PC-3 (cell line): ENCODE results near the gene SEC22A. TPM values are rescaled to one million over a fixed set of nuclear protein-coding genes. Genes with fewer than 3 reads are reported as not detected.

Experiments used
- ATAC-seq: fragments of 200-7000 bp; cut with Tn5 transposase; 2 replicates; pipeline ENCODE4 v1.9.1; 2020; ENCODE audit warnings: mild to moderate bottlenecking, moderate library complexity
- BruUV-seq: library from RNA; stranded (reverse); fragments of 400-500 nt; replicated peaks from 2 replicates; lab custom pipeline; 2021; lab: Mats Ljungman, UMichigan
- CTCF ChIA-PET: fragments of 300-600 bp; sonication (Branson Sonifier 250); formaldehyde crosslinking; loops from one replicate; lab custom pipeline; 2022; ENCODE audit warnings: antibody characterized with exemption; lab: Charles Lee
- POLR2A ChIA-PET: fragments of 300-600 bp; sonication (Branson Sonifier 250); formaldehyde crosslinking; loops from one replicate; lab custom pipeline; 2022; ENCODE audit warnings: antibody characterized with exemption; ENCODE audit not compliant: unreplicated experiment; lab: Charles Lee
- DNase-seq: peaks from one replicate; pipeline ENCODE4 v3.0.0-alpha.2; 2015
- H2AFZ ChIP-seq: fragments of 300-600 bp; sonication (generic); 2 replicates; pipeline ENCODE4 v1.6.0; 2016; ENCODE audit warnings: antibody characterized with exemption, low read length
- H3F3A ChIP-seq: fragments of 300-600 bp; sonication (generic); one replicate; pipeline ENCODE4 v1.6.0; 2017; ENCODE audit warnings: antibody characterized with exemption, low read length, control low read depth, mild to moderate bottlenecking; ENCODE audit not compliant: unreplicated experiment
- H3K27ac ChIP-seq: fragments of 300-600 bp; sonication (generic); 2 replicates; pipeline ENCODE4 v1.5.1; 2016; ENCODE audit warnings: mild to moderate bottlenecking, low read length
- H3K27me3 ChIP-seq: fragments of 300-600 bp; sonication (generic); 2 replicates; pipeline ENCODE4 v1.6.1; 2016; ENCODE audit warnings: low read length, mixed read lengths
- H3K36me3 ChIP-seq: fragments of 300-600 bp; sonication (generic); 2 replicates; pipeline ENCODE4 v1.6.1; 2016; ENCODE audit warnings: low read depth, mixed run types, low read length, mixed read lengths
- H3K4me1 ChIP-seq: fragments of 300-600 bp; sonication (generic); 2 replicates; pipeline ENCODE4 v1.5.1; 2016; ENCODE audit warnings: low read length; ENCODE audit not compliant: insufficient read depth
- H3K4me2 ChIP-seq: fragments of 300-600 bp; sonication (generic); 2 replicates; pipeline ENCODE4 v1.6.0; 2016; ENCODE audit warnings: low read length
- H3K4me3 ChIP-seq: fragments of 300-600 bp; sonication (generic); 2 replicates; pipeline ENCODE4 v1.5.1; 2016; ENCODE audit warnings: mild to moderate bottlenecking, low read length, mixed read lengths
- H3K79me2 ChIP-seq: fragments of 300-600 bp; sonication (generic); 2 replicates; pipeline ENCODE4 v1.6.1; 2017; ENCODE audit warnings: low read length, mixed read lengths
- H3K9ac ChIP-seq: fragments of 300-600 bp; sonication (generic); 2 replicates; pipeline ENCODE4 v1.6.0; 2016; ENCODE audit warnings: mild to moderate bottlenecking, low read length
- H3K9me2 ChIP-seq: fragments of 300-600 bp; sonication (generic); replicated peaks from 2 replicates; pipeline ENCODE4 v1.6.1; 2016; ENCODE audit warnings: mixed run types, low read length, mixed read lengths
- H3K9me3 ChIP-seq: fragments of 300-600 bp; sonication (generic); 2 replicates; pipeline ENCODE4 v1.6.1; 2016; ENCODE audit warnings: low read length, mixed read lengths
- H4K20me1 ChIP-seq: fragments of 300-600 bp; sonication (generic); 2 replicates; pipeline ENCODE4 v1.6.1; 2016; ENCODE audit warnings: low read length, mixed read lengths
- EZH2 ChIP-seq: fragments of 300-600 bp; sonication (generic); IDR thresholded peaks from one replicate; pipeline ENCODE4 v1.6.1; 2017; ENCODE audit warnings: antibody characterized with exemption, mild to moderate bottlenecking, low read length; ENCODE audit not compliant: unreplicated experiment
- EZH2phosphoT487 ChIP-seq: fragments of 300-600 bp; sonication (generic); IDR thresholded peaks from 2 replicates; pipeline ENCODE4 v1.6.1; 2018; ENCODE audit warnings: mild to moderate bottlenecking, antibody characterized with exemption, low read length, borderline replicate concordance
- intact Hi-C: fragments of 100-400 bp; cut with micrococcal nuclease; formaldehyde crosslinking; loops from 2 replicates; pipeline ENCODE4 v1.9.0; 2023
- total RNA-seq: library from RNA; depleted of rRNA; stranded (reverse); fragments of >200 nt; gene quantifications from 2 replicates; pipeline ENCODE4 v1.2.3, GENCODE V29; 2014
- TF ChIP-seq, protein P1 (sequence below): fragments of 300-600 bp; sonication (generic); conservative IDR thresholded peaks from 2 replicates; pipeline ENCODE4 v1.5.1; 2017; ENCODE audit warnings: antibody characterized with exemption, low read depth, mild to moderate bottlenecking, low read length

SEC22A gene
- total RNA-seq, 1 experiment from 2014 or later = 37.9 TPM

DNA sequence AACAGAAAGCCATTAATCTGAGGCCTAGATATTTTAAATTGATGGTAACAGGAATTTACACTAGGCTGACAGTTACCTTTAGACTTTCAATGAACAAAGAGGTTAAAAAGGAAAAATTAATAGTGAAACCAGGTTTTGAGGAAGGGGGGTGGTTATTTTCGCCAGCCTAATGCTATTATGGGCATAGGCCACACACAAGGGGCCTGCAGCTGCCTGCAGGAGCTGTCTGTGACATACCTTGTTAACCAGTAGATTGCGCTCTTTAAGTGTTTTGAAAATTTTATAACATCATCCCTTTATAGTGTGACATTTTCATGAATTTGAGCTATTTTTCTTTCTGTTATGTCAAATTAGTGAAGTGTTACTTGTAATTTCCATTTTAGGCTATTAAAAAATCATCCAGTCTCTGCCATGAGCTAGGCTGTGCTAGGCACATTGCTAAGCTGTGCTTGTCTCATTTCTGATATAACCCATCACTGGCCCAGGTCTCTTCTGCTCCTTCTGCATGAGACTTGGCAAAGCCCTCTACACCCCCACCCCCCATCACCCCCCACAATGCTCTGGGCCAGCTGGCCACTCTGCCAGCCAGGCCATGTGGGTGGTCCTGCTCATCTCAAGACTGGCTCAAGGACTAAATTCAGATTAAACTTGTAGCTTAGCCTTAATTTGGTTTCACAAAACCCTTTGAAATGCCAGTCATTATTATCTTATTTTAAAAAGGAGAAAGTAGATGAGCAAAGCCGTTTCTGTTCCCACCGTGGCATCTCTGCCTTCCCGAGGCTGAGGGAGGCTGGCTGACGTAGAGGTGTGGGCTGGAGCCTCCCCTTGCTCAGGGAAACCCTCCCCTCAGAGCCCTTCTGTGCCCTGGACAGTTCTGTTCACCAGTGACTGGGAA is 48.4 kb upstream of the SEC22A start:
- no peaks in the 10 kb centered on the region for H3K9me2 ChIP-seq
- H3K27me3 ChIP-seq = no peaks in the 10 kb centered on the region
- no TSS peak for BruUV-seq
- H3K4me3 ChIP-seq = no peak overlapping the region
- CTCF ChIA-PET = no interaction called here
- H3K4me1 ChIP-seq = peaks cover 16% of the 10 kb centered on the region
- peaks cover 28% of the 10 kb centered on the region; the same call in 1 of the 2 replicates for H3K36me3 ChIP-seq
- no peak overlapping the region for H3K4me2 ChIP-seq
- no peak overlapping the region for H3K27ac ChIP-seq
- DNase-seq = no peak
- no peak for ATAC-seq
- intact Hi-C loops = no loop called here
- TF ChIP-seq EZH2phosphoT487 = no peak
- no peak for TF ChIP-seq EZH2
- TF ChIP-seq, protein P1, sequence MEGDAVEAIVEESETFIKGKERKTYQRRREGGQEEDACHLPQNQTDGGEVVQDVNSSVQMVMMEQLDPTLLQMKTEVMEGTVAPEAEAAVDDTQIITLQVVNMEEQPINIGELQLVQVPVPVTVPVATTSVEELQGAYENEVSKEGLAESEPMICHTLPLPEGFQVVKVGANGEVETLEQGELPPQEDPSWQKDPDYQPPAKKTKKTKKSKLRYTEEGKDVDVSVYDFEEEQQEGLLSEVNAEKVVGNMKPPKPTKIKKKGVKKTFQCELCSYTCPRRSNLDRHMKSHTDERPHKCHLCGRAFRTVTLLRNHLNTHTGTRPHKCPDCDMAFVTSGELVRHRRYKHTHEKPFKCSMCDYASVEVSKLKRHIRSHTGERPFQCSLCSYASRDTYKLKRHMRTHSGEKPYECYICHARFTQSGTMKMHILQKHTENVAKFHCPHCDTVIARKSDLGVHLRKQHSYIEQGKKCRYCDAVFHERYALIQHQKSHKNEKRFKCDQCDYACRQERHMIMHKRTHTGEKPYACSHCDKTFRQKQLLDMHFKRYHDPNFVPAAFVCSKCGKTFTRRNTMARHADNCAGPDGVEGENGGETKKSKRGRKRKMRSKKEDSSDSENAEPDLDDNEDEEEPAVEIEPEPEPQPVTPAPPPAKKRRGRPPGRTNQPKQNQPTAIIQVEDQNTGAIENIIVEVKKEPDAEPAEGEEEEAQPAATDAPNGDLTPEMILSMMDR = no peak
- H3K9me3 ChIP-seq = no peaks in the 10 kb centered on the region
- H3K79me2 ChIP-seq = no peaks in the 10 kb centered on the region
- POLR2A ChIA-PET = no interaction called here
- no peaks in the 10 kb centered on the region for H4K20me1 ChIP-seq
- H2AFZ ChIP-seq = no peak overlapping the region
- H3K9ac ChIP-seq = no peak overlapping the region
- H3F3A ChIP-seq = no peaks in the 10 kb centered on the region

DNA sequence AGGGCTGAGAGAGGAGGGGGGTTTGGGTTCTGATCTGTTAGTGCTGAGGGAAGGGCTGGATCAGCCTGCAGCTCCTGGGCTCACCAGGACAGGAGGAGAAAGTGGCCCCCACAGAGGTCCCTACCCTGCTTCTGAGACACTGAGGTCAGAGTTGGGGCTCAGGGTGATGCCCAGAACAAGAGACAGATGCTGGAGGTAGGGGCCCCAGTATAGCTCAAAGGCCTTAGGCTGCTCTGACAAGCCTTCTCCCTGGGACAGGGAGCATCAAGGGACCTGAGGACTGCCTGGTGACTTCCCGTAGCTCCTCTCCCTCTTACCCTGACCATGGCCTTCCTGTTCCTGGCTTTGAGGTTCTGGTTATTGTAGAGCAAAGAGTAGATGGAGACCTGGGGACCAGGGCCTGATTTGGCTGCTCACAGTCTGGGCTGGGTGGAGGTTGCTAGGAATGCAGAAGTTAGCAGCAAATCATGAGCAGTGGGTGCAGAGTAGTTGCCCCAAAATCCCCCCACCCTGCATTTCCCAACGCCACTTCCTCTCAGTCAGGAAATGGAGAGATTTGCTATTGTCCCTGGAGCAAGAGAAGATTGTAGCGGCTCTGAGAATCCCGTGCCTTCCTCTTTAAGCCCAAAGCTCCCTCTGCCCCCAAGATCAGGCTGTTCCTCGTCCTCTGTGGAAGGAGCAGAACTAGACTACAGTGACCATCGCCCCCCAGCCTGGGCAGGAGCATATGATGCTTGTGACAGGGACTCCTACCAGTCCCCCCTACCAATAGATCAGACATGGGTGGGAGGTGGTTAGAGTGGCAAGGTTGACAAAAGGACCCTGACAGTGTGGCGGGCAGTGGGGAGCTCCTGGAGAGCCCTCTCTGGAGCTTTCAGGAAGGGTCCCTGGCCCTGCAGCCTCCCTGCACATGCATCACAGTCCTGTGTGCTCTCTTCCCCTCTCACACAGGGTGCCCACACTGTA is 47.4 kb upstream of the SEC22A start:
- Histone ChIP-seq H3F3A (no peaks in the 10 kb centered on the region), H3K9me2 (no peaks in the 10 kb centered on the region), H3K79me2 (no peaks in the 10 kb centered on the region), H3K4me2 (no peak overlapping the region), H2AFZ (no peak overlapping the region), H3K9ac (no peak overlapping the region), H3K27ac (no peak overlapping the region), H3K27me3 (no peaks in the 10 kb centered on the region), H3K4me3 (no peak overlapping the region), H3K4me1 (peaks cover 18% of the 10 kb centered on the region), H4K20me1 (0 out of 2 replicates have a peak, but pooled peaks cover 1% of the 10 kb centered on the region), H3K9me3 (no peaks in the 10 kb centered on the region), H3K36me3 (peaks cover 33% of the 10 kb centered on the region; the same call in 1 of the 2 replicates)
- intact Hi-C loops = no loop called here
- no peak for ATAC-seq
- POLR2A ChIA-PET = no interaction called here
- CTCF ChIA-PET = no interaction called here
- no TSS peak for BruUV-seq
- TF ChIP-seq, protein P1 = no peak
- TF ChIP-seq EZH2phosphoT487 (no peak), EZH2 (no peak)
- no peak for DNase-seq
